WERI-Rb-1 (cell line): ENCODE measurements around the gene TMEM80.

Experiments
- DNase-seq: peaks from one replicate; pipeline ENCODE4 v3.0.0-alpha.2; 2020
- H3K27ac ChIP-seq: fragments of 250-450 bp; sonication (Bioruptor Pico); 2 replicates; pipeline ENCODE4 v1.5.1; 2020; ENCODE audit warnings: mild to moderate bottlenecking, moderate library complexity
- H3K27me3 ChIP-seq: fragments of 250-450 bp; sonication (Bioruptor Pico); 2 replicates; pipeline ENCODE4 v1.5.1; 2021; ENCODE audit warnings: mild to moderate bottlenecking, low read depth, moderate library complexity; ENCODE audit not compliant: insufficient read depth, severe bottlenecking
- H3K36me3 ChIP-seq: fragments of 250-450 bp; sonication (Bioruptor Pico); 2 replicates; pipeline ENCODE4 v1.5.1; 2020; ENCODE audit warnings: mild to moderate bottlenecking, moderate library complexity
- H3K4me3 ChIP-seq: 2 replicates; pipeline ENCODE4 v1.5.1; 2011; ENCODE audit warnings: low read depth, mild to moderate bottlenecking, control low read depth, low read length
- H3K9me3 ChIP-seq: fragments of 250-450 bp; sonication (Bioruptor Pico); 2 replicates; pipeline ENCODE4 v1.5.1; 2021; ENCODE audit warnings: mild to moderate bottlenecking, moderate library complexity; ENCODE audit not compliant: severe bottlenecking
- TF ChIP-seq, protein P1 (sequence below): IDR thresholded peaks from 2 replicates; pipeline ENCODE4 v1.5.1; 2011; ENCODE audit warnings: low read depth, mild to moderate bottlenecking, control low read depth, inconsistent platforms, low read length

The TMEM80 gene

DNA sequence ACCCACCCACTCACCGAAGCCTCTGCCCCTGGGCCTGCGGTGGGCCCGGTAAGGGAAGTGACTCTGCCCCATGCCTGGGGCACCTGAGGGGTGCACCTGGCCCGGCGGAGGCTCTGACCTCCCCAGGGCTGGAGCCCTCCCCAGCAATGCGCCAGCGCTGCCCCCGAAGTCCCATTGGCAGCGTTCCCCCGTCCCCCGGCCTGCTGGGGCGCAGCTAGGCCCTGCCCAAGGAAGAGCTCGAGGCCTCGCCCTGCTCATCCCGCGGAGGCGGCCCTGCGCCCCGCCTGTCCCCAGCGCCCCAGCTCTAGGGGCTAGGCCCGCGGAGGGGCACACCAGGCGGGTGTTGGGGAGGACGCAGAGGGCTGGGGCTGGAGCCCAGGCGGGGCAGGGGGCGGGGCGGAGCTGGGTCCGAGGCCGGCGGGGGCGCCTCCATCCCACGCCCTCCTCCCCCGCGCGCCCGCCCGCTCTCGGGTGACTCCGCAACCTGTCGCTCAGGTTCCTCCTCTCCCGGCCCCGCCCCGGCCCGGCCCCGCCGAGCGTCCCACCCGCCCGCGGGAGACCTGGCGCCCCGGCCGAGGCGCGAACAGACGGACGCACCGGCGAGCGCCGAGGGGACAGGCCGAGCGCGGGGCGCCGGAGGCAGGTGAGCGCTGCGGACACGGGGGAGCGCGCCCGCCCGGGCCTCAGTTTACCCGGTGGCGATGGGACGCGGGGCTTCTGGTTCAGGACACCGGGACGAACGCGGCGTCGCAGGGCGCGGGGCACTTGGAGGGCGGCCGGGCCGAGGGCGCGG is 10.2 kb downstream of the TMEM80 start, which contains the start of gene EPS8L2:
EPS8L2 (plus strand) TSS at position 586 of the 793 bp plus-strand sequence. CDS start 3,177 bp downstream, outside the sequence.
- H3K9me3 ChIP-seq = no peaks in the 10 kb centered on the region
- TF ChIP-seq, protein P1, sequence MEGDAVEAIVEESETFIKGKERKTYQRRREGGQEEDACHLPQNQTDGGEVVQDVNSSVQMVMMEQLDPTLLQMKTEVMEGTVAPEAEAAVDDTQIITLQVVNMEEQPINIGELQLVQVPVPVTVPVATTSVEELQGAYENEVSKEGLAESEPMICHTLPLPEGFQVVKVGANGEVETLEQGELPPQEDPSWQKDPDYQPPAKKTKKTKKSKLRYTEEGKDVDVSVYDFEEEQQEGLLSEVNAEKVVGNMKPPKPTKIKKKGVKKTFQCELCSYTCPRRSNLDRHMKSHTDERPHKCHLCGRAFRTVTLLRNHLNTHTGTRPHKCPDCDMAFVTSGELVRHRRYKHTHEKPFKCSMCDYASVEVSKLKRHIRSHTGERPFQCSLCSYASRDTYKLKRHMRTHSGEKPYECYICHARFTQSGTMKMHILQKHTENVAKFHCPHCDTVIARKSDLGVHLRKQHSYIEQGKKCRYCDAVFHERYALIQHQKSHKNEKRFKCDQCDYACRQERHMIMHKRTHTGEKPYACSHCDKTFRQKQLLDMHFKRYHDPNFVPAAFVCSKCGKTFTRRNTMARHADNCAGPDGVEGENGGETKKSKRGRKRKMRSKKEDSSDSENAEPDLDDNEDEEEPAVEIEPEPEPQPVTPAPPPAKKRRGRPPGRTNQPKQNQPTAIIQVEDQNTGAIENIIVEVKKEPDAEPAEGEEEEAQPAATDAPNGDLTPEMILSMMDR = no peak
- no peaks in the 10 kb centered on the region for H3K27me3 ChIP-seq
- peak within 1 kb of the TSS; percentile 68 for H3K27ac ChIP-seq
- H3K4me3 ChIP-seq = no peak within 1 kb of the TSS
- H3K36me3 ChIP-seq = no peaks in the 10 kb centered on the region; the same call in 1 of the 2 replicates
- no peak for DNase-seq

DNA sequence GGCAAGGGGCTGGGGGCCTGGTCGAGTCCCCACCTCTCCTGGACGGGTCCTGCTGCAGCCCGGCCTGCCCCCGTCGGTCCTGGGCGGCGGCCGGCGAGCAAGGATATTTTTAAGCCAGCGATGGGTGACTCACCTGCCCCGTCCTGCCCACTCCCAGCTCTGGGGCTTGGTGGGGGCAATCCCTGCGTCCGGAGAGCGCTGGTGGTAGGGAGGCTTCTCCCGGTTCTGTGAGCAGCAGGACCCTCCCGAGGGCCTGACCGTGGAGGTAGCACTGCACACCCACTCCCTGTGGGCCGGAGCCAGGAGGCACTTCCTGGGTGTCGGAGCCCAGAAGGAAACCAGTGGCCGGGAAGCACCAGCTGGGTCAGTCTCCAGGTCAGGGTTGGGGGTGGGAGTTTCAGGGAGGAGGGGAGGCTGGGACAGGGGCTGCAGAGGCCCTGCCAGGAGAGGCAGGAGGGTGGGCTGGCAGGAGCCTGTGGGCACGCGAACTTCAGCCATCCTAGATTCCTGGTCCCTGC is 10.9 kb downstream of the TMEM80 start:
- peak overlapping the region; percentile 68 for H3K27ac ChIP-seq
- no peaks in the 10 kb centered on the region for H3K27me3 ChIP-seq
- H3K4me3 ChIP-seq = no peak overlapping the region
- TF ChIP-seq, protein P1 = no peak
- no peaks in the 10 kb centered on the region for H3K9me3 ChIP-seq
- no peaks in the 10 kb centered on the region; the same call in 1 of the 2 replicates for H3K36me3 ChIP-seq
- no peak for DNase-seq

DNA sequence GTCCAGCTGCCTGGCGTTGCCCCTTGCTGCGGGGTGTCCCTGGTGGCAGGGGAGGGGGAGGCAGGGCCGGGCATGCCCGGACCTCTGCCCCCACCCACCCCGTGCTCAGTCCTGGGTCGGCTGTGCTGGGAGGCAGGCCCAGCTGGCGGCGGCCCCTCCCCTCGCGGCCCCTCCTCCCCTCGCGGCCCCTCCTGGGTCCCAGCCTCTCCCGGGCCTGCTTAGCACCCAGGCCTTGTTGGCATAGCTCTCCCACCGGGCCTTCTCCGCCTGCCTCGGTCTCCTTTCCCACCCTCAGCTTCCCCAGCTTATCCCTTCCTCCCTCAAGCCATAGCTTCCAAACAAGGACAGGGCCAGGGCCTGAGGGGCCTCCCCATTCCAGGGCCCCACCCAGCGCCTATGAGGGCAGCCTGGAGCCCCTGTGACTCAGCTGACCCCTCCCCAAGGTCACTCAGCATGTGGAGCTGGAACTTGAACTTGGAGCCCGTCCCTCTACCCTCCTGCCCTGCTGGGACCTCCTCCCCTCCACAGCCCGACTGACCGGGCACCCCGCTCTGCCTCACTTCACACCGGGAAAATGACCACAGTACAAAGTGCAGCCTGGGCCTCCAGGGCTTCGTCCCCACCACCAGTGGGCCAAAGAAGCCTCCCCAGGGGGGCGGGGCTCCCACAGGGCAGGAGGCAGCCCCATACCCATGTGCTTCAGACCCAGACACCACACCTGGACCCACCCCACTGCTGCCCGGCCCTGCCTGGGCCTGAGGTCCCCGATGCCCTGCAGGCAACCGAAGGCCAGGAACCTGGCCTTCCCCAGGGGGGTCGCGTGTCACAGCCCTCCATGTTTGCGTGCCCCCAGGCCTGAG is 11.6 kb downstream of the TMEM80 start:
- DNase-seq = peak; percentile 71
- Histone ChIP-seq H3K4me3 (no peak overlapping the region), H3K27me3 (no peaks in the 10 kb centered on the region), H3K36me3 (no peaks in the 10 kb centered on the region), H3K9me3 (no peaks in the 10 kb centered on the region), H3K27ac (peak overlapping the region; percentile 68)
- TF ChIP-seq, protein P1 = peak; percentile 47; the same call in 1 of the 2 replicates

DNA sequence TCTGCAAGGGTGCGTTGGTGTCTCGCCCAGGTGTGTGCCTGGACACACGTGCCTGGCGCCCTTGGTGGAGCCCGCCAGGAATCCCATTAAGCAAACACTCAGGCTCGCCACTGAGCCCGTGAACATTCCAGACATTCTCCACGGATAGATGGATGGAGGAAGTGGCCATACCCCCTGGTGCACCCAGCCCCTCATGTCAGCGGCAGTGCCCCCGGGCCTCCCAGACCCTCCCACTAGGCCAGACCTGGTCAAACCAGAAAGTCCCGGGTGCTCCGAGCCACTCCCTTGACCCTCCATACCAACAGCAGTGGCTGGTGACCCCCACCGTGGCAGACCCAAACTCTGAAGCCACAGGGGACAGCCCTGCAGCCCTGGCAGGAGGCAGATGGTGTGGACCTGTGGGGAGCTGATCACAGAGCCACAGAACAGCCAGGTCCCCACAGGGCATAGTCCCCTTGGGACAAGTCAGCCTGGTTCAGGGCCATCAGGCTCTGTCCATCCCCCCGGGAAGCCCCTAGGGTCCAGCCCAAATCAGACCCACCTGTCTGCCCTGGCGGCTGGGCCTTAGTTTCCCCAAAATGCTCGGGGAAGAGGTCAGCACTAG is 12.3 kb downstream of the TMEM80 start:
- DNase-seq = no peak
- Histone ChIP-seq H3K9me3 (no peaks in the 10 kb centered on the region), H3K27ac (peak overlapping the region; percentile 68; the same call in 1 of the 2 replicates), H3K27me3 (no peaks in the 10 kb centered on the region), H3K36me3 (no peaks in the 10 kb centered on the region), H3K4me3 (no peak overlapping the region)
- TF ChIP-seq, protein P1 = no peak

DNA sequence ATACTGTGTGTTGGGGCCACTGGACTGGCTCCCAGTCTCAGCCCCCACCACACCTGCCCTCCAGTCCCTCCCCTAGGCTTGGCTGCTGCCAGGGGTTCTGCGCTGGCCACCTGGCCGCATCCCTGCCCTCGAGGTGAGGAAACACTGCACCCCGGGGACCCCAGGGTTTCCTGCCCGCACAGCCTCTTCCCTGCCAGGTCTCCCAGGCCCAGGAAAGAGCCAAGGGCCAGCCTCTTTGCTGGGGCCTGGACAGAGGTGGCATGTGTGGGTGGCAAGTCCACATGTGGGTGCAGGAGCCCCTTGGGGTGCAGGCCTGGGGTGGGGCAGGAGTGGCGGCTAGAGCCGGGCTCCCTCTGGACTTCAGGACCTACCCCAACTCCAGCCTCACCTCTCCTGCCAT is 12.9 kb downstream of the TMEM80 start:
- no peak for DNase-seq
- no peaks in the 10 kb centered on the region for H3K27me3 ChIP-seq
- no peak overlapping the region for H3K4me3 ChIP-seq
- H3K36me3 ChIP-seq = no peaks in the 10 kb centered on the region
- TF ChIP-seq, protein P1 = no peak
- H3K9me3 ChIP-seq = no peaks in the 10 kb centered on the region
- no peak overlapping the region for H3K27ac ChIP-seq
